Activated naive CD4-positive, alpha-beta T cell treated with Interleukin-2 at 50 U/mL for 16 hours (primary cell): ENCODE data around the gene DYNLL2.
"Not testable (repeated sequence)": the region's sequence is repeated elsewhere in the genome, so short reads cannot be mapped to it uniquely, and the experiment has no call there.

Source experiments
- DNase-seq: peaks from one replicate; pipeline ENCODE4 v3.0.0-alpha.2; 2020

The DYNLL2 gene

GRCh38 chr17:58107306-58107705 lies 24.1 kb downstream of the DYNLL2 start:
- DNase-seq = no peak

- DNase-seq = no peak
Measured at GRCh38 chr17:58109197-58109596, 26.0 kb downstream of the DYNLL2 start.

- DNase-seq = no peak
Measured at GRCh38 chr17:58110012-58110411, 26.8 kb downstream of the DYNLL2 start.

- DNase-seq = no peak
Measured at GRCh38 chr17:58111676-58112075, 28.5 kb downstream of the DYNLL2 start.

- peak; percentile 87 for DNase-seq
Measured at GRCh38 chr17:58112970-58113631, 29.9 kb downstream of the DYNLL2 start.

GRCh38 chr17:58113947-58114346 lies 30.7 kb downstream of the DYNLL2 start:
- DNase-seq = no peak

GRCh38 chr17:58117382-58117781 lies 34.2 kb downstream of the DYNLL2 start:
- DNase-seq = no peak

- no peak for DNase-seq
Measured at GRCh38 chr17:58119491-58119890, 36.3 kb downstream of the DYNLL2 start.

GRCh38 chr17:58120195-58120822 lies 37.1 kb downstream of the DYNLL2 start:
- peak; percentile 29 for DNase-seq

GRCh38 chr17:58121925-58122324 lies 38.7 kb downstream of the DYNLL2 start:
- peak; percentile 14 for DNase-seq

- no peak for DNase-seq
Measured at GRCh38 chr17:58127846-58128245, 44.6 kb downstream of the DYNLL2 start.

GRCh38 chr17:58132697-58133096 lies 49.5 kb downstream of the DYNLL2 start:
- DNase-seq = not testable (repeated sequence)

- no peak for DNase-seq
Measured at GRCh38 chr17:58136669-58137279, 53.6 kb downstream of the DYNLL2 start.

GRCh38 chr17:58141505-58141904 lies 58.3 kb downstream of the DYNLL2 start:
- no peak for DNase-seq

- DNase-seq = not testable (repeated sequence)
Measured at GRCh38 chr17:58143335-58143734, 60.1 kb downstream of the DYNLL2 start.

- no peak for DNase-seq
Measured at GRCh38 chr17:58144801-58145200, 61.6 kb downstream of the DYNLL2 start.
